ENCODE results near the gene FJX1.

Gene FJX1, protein sequence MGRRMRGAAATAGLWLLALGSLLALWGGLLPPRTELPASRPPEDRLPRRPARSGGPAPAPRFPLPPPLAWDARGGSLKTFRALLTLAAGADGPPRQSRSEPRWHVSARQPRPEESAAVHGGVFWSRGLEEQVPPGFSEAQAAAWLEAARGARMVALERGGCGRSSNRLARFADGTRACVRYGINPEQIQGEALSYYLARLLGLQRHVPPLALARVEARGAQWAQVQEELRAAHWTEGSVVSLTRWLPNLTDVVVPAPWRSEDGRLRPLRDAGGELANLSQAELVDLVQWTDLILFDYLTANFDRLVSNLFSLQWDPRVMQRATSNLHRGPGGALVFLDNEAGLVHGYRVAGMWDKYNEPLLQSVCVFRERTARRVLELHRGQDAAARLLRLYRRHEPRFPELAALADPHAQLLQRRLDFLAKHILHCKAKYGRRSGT

DNA sequence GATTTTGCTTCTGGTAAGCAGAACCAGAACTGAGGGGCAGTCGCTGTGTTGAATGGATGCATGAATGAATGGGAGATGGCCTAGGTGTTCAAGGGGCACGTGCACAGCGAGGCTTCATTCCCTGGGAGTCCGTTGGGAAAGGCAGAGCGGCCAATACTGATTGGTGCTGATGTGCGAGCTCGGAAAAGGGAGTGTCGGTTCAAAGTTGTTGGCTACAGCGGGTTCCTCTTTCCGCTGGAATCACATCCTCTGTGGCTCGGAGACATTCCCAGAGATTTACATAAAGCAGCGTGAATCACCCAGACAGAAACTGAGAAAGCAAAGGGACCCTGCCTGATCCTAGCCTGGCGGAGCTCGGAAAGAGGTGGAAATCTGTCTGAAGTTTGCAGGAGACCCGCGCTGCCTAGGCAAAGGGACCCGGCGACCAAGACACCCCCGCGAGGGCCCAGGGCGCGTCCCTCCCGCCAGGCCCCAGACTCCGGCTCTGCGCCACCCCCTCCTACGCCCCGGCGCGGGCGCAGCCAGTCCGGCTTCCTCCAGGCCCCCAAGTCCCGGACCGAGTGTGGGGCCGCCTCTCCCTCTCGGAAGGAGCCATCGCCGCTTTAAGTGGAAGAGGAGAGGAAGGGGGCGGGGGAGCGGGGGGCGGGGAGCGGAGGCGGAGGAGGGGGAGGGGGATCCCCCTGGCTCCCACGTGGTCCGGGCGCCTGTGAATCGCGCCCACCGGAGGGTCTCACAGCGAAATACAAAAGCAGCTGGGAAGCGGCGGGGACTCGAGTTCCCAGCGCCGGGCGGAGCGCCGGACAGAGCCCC, at the start of gene FJX1:
TSS of gene FJX1 (plus strand) at position 774 of the 810 bp plus-strand sequence. CDS start 177 bp downstream, outside the sequence.
- DNase-seq: peak; percentile 89

DNA sequence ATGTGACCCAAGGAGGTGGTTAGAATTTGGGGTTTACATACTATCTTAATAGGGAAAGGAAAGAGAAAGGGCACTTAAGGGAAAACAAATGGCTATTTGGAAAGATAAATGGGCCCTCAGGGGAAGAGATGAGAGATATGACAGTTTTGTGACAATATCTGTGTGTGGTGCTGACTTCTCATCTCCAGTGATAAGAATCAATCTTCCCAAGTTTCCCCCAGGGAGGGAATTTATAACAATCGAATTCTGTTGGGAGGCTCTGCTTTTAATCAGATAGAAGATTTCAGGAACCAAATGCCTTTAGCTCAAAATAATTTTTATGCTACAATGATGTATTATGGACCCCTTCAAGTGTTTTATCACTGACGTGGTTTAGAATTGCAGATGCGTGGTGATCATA, 46.6 kb upstream of the FJX1 start:
- DNase-seq: no peak

DNA sequence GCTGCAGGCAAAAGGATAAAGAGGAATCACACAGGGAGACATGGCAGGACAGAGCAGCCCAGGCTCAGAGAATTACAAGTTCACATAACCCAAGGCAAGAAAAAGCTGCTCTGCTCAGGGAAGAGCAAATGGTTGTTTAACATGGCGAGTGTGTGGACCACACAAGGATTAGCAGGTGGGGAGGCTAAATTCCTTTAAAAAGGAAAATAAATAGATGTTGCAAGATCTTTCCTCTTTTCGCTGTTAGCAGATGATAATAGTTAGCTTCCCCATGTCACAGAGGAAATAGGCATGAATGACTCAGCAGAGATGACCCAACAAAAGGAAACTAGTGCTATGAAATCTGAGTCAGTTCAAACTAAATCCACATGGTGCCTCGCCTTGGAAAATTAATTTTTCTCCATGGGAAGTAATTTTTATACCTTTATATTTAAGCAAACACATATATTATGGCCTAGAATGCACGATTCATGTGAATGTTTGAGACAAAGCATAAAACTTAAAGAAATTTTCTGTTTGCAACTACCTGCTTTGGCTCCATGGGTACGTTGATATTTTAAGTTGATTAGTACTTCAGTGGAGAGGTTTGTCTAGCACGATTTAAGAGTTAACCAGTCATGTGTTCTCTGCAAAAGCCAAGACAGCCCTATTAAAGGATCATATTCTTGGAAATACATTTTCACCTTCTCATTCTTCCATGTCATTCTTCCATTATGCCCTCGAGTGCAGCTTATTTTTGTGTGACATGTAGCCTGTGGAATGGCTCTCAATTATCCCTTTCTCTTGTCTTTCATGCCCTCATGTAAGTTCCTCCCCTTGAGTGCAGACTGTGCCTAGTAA, 38.5 kb upstream of the FJX1 start:
- DNase-seq: peak; percentile 25

DNA sequence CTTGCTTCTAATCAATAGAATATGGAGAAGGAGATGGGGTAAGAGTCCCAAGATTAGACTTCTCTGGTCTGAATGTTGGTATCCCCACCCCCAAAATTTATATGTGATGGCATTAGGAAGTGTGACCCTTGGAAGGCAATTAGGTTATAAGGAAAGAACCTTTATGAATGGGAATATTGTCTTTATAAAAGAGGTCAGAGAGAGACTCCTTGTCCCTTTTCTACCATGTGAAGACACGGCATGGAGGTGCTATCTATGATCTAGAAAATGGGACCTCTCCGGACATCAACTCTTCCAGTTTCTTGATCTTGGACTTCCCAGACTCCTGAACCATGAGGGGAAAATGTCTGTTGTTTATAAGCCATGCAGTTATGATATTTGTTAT, 37.9 kb upstream of the FJX1 start:
- no peak for DNase-seq

DNA sequence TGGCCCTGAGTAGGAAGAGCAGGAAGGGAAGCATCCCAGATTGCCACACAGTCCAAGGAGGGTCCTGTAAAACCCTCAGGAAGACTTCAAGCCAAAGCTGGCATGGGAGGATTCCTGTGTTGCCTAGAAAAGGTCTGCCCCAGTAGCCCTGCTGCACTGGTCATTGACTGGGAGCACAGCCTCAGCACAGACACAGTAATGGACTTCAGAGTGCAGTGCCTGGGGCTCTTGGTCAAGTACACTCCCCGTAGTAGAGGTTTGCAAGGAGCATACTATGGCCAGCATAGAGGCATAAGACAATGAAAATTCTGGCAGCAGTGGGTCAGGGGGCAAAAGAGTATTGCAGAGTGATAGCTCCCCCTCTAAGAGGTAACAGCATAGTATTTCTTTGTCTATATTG, 36.2 kb upstream of the FJX1 start:
- no peak for DNase-seq

DNA sequence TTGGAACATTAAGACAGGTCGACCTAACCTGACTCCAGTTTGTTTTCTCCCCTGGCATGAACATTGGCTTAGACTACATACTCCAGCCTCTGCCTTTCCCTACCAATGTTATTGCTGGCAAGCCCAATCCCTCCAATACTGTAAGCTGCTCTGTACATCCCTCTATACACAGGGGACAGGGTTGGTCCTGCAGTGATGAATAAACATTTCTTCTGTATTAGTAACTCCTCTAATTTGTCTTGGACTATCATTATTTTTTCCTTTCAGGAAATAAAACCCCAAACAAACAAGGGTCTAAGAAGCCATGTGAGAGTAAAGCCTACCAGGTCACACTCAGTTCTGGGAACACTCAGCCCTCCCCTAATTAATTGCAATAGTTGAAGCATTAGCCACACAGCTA, 35.1 kb upstream of the FJX1 start:
- DNase-seq: peak; percentile 30

DNA sequence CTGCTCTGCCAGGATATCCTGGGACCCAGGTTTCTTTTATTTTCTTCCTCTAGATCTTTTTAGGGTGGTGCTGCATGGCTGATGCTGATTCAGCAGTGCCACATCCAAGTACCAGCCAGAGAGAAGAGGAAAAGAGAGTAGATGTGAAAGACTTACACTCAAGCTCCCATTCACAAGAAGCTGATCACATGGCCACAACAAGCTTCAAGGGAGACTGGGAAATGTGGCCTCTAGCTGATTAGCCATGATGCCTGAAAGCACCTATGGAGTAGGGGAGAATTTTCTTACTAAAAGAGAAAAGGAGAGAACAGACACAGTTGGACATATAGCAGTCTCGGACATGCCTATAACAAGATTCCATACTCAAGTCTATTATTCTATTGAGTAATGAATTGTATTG, 34.4 kb upstream of the FJX1 start:
- DNase-seq: no peak

DNA sequence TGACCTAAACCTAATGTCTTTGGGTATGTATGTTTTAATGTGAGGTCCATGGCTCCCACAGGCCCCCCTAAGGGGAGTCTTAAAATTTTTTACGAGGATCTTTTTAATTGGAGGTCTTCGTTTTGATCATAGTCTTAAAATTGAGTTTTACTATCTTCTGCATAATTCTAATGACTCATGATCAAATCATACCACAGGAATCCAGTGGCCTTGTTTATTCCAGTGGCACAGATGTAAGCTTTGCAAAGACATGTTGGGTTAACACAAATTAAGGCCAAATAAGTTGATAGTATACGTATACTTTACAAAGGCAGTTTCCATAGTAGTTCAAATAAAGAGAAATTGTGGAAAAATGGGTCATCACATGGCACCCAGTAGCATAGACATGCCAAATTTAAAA, 33.9 kb upstream of the FJX1 start:
- peak; percentile 20 for DNase-seq

DNA sequence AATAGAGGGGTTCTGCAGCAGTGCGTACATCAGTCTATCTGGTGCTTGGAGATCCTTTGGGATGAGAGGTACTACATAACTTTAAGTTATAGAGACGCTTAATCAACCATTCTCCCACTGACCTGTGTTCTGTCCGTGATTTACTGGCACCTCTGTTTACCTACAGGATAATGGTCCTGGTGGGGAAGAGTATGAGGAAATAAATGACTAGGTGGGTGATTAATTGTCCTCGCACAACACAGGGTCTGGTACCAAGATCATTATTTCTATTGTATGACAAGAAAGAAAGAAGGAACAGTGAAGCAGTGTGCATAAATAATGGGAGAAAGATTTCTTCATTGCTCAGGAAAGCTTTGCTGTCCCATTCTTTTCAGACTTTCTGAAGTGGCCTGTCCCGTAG, 32.8 kb upstream of the FJX1 start:
- DNase-seq: no peak

DNA sequence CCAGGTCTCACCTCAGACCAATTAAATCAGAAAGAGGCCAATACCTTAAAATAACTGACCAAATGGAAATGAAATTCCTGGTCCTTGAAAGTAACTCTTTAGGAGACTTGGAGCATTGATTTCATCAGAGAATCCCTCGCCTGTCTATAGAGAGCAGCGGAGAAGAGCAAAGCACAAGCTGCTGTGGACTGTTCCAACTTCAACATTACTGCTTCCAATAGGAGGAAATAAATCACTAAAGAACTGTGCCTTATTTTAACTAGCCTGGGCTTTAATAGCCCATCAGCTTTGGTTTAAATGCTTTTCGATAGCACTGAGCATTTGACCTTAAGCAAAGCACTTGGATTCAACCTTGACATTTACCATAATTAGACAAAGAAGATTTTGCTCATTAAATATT, 32.0 kb upstream of the FJX1 start:
- no peak for DNase-seq

DNA sequence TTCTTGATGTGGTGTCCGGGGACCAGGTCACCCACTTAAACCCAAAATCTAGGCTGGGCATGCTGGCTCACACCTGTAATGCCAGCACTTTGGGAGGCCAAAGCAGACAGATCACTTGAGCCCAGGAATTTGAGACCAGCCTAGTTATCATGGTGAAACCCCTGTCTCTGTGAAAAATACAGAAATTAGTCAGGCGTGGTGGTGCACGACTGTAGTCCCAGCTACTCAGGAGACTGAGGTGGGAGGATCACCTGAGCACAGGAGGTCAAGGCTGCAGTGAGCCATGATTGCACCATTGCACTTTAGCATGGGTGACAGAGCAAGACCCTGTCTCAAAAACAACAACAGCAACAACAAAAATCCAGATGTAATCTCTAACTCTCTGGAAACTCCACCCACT, 30.3 kb upstream of the FJX1 start:
- no peak for DNase-seq

DNA sequence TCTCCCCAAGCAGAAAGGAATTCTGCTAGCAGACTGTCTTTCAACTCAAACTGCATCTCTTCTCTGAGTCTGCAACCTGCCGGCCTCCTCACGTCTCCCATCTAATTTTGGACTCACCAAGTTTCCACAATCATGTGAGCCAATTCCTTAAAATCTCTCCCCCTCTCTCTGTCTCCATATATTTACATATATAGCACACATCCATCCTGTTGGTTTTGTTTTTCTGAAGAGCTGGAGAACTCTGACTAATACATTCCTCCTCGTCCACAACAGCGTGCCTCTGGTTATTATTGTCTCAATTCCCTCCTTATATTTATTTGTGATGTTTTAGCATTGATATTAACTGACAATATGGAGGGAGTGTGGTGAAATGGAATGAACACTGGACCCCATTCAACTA, 29.6 kb upstream of the FJX1 start:
- DNase-seq: no peak

DNA sequence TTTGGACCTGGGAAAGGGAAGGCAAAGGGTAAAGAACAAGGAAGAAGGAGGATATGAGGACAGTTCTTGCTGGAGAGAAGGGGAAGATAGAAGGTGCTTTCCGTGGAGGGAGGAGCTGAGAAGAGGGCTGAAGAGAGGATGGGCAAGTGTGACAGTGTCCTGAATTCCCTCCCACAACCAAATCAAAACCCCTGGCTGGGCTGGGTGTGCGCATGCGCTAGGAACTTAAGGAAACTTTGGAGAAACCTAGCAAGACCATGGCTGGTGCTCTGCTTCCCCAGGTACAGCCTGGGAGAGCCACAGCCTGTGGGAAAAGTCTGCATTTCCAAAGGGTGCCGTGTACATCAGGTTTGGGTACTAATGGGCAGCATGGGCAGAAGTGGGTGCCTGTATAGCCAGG, 29.0 kb upstream of the FJX1 start:
- no peak for DNase-seq

DNA sequence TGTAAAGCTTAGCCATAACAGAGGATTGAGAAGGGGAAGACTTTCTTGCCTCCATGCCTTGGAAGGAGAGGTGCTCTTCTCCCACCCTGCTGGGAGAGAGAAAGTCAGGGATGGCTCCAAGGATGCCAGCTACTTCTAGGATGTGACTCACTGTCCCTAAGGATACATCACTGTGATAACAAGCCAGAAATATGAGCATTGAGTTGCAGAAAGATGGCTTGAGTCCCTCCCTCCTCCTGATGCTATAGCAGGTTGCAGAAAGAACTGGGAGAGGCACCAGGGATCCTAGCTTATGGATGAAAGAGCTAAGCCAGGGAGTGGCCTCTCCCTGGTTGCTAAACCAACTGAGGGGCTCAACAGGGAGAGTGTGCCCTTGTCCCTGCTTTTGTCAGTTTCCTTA, 27.8 kb upstream of the FJX1 start:
- peak; percentile 30 for DNase-seq

DNA sequence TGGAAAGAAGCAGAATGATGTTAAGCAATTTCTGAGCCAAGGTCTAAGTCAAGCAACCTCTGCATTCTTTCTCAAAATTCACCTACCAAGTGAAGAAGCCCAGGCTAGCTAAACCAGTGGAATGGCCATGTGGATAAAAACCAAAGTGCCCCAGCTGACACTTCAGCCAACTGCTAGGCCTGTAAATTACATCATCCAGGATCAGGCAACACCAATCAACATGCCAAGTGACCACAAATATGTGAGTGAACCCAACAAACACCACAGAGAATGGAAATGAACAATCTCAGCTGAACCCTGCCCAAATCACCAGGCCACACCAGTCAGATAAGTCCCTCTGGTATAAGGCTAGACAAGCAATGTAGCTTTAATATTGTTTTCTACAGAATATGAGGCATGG, 25.1 kb upstream of the FJX1 start:
- peak; percentile 13 for DNase-seq

DNA sequence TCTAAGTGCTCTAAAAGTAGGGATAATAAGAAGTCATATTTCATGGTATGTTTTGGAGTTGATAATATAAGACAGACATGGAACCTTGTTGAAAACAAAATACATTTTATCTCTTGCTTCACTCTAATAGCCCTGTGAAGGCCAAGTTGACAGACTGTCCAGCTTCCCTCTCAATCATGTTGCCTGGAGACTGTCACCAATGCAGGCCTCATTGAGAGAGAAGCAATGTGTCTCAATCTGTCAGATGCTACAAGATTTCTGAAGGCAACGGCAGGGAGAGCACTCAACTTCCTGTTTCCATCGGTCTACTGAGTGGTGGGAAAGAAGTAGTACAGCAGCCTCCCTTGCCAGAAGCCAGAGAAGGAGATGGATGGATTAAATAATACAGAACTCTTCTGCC, 23.6 kb upstream of the FJX1 start:
- DNase-seq: no peak

DNA sequence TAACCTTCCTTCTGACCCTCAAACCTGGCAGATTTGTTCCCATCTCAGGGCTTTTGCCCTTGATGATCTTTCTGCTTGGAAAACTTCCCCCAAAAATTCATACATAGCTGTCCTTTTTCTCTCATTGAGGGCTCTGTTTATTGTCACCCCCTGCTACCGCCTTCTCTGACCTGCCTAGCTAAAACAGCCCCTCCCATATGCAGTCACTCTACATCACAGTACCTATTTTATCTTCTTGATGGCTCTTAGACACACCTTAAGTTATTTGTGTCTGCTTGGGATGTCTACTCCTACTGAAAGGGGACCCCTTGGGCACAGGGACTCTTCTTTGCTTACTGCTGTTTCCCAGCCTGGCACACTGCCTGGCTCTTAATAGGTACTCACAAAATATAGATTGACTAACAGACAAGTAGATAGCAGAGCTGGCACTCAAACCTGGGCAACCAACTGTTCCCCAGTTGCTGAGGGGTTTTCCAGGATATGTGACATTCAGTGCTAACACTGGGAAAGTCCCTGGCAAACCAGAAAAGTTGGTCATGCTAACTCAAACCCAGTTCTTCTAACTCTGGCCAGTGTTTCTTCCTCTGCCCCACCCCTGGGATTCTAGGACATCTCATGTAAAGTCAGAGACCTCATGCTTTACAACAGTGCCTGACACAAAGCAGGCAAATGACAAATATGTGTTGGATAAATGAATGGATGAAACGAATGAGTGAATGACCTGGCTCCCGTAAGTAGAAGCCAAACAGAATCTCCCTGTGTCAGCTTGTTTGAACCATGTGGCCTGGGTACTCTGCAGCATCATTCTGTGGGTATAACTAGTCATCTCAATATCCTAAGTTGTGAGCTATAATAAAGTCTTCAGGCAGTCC, 19.8 kb upstream of the FJX1 start:
- DNase-seq: no peak

DNA sequence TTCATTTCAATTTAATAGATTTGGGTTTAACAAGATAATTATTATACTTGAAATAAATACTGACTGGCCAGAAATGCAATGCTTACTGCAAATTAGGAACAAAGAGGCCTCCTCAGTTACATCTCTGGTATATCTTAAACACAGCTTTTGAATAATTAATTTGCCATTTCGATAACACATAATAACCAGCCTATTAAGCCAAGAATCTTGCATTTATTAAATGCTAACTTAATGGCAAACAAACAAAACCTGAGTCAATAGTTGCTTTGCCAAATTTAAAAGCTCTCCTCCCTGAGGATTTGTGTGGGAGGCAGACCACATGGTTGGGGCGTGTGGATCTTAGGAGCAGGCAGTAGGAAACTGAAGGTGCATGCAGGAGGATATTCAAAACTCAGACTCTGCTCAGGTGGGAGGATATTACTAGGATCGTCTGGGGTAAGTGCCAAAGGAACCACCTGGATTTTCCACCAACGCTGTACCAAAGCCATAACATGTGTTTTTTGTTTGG, 17.9 kb upstream of the FJX1 start:
- no peak for DNase-seq

DNA sequence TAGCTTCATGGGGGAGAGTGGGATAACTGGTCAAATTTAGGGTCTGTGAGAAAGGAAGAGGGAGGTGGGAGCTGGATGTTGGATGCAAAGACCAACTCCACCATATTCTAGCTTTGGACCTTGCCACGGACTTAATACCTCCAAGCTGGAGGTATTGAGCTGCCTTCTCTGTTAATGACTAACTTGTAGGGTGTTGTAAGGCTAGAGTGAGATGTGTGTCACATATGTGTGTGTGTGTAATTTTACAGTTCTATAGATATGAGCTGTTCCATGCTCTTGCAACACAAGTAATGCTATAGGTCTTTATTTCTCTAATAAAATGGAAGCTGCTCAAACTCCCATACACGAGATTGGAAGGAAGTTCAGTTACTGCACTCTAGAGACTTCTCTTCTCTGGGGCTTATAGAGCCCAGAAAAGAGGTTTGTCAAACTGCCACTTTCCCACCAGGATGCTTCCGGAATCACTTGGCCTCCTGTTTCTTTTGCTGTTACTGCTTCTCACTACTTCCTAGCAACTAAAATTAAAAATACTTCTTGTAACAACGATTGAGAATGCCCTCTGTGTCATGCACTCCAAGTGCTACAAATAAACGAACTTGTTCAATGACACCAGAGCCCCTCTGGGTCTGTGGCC, 16.0 kb upstream of the FJX1 start:
- no peak for DNase-seq

DNA sequence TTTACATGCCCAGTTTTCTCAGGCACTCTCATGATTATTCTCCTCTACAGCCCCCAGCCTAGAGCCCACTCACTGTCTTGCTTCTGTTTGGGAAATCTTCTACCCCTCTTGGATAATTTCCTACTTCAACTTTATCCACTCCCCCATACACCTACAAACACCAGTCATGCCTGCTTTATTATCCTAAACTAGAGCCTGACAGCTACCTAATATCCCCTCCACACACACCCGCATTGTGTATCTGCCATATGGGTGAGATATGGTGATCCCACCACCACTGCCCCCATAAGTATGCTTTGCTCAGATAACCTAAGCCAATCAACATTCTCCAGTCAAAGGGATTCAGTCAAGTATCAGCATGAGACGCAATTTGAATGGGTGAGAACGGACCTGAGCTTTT, 15.3 kb upstream of the FJX1 start:
- no peak for DNase-seq

DNA sequence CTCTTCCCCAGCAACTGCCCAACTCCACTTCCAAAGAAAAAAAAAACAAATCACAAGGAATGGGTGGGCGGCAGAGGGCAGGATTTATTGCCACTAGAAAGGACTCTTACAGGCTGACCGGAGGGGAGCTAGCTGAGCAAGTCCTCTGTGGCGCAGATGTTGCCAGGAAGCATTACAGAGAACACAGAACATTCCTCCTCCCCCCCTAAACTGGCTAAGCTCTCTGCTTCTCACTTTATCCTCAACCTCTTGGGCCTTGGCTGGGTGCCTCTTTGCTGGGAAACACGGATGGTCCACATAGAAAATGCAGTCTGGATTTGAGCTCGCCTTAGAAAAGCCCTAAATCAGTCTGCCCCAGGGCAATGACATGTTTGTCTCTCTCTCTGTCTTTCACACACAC, 12.6 kb upstream of the FJX1 start:
- no peak for DNase-seq

DNA sequence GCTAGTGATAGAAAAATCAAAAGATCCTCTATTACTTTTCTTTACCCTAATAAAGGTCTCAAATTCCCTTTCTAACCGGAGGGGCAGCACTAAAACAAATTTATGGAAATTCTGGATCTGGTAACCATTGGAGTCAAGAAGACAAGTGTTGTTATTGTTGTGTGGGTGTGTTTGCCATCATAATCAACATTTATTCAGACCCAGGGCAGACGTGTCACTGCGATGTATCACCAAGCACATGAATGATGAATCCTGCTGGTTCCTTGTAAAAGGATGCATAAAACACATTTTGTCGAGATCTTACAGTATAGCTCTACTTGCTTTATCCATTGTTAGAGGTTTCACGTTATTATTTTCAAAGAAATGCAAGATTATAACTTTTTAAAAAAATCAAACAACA, 12.1 kb upstream of the FJX1 start:
- DNase-seq: no peak
